ENCODE results near the gene PCNX2.

GRCh38 chr1:233215135-233215760 is 80.3 kb downstream of the PCNX2 start:
- TF ChIP-seq, protein P1, sequence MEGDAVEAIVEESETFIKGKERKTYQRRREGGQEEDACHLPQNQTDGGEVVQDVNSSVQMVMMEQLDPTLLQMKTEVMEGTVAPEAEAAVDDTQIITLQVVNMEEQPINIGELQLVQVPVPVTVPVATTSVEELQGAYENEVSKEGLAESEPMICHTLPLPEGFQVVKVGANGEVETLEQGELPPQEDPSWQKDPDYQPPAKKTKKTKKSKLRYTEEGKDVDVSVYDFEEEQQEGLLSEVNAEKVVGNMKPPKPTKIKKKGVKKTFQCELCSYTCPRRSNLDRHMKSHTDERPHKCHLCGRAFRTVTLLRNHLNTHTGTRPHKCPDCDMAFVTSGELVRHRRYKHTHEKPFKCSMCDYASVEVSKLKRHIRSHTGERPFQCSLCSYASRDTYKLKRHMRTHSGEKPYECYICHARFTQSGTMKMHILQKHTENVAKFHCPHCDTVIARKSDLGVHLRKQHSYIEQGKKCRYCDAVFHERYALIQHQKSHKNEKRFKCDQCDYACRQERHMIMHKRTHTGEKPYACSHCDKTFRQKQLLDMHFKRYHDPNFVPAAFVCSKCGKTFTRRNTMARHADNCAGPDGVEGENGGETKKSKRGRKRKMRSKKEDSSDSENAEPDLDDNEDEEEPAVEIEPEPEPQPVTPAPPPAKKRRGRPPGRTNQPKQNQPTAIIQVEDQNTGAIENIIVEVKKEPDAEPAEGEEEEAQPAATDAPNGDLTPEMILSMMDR (IDR thresholded peaks at IDR 0.05): no peak
- TF ChIP-seq POLR2A (IDR thresholded peaks at IDR 0.05): no peak

All from heart left ventricle (tissue), 13 donors.